ENCODE data around the gene NTRK2. TPM values are rescaled to one million over a fixed set of nuclear protein-coding genes. Genes with fewer than 3 reads are reported as not detected.

Gene NTRK2
- total RNA-seq, 1 experiment from 2014 or later, result not detected

DNA sequence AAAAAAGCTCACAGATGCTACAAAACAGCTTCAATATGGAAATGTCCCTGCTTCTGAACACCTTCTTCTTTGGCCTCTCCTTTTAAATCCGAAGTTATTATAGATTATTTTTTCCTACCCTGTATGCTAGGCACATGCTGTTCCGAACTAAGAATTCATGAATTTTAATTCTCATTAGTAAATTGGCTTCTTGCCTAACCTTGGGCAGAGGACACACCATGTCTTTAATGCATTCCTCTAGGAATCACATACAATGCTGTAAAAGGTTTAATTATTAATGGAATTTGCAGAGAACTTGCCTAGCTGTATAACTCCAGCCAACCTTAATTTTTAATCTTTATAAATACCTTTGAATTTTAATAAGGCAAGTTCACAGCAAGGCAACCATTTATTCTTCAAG lies 234.4 kb downstream of the NTRK2 start:
- ATAC-seq, result no peak
- CTCF ChIA-PET, result no interaction called here

More for the DNA sequence above, 234.4 kb downstream of the NTRK2 start:
- Histone ChIP-seq H3K4me3 (replicated peaks in 1 of 2; ENCODE audit: low read depth in 1 of 2, low read length in 2 of 2) (no peak overlapping the region), H4K20me1 (ENCODE audit: insufficient read depth) (no peaks in the 10 kb centered on the region), H3K36me3 (ENCODE audit: control insufficient read depth in 1 of 2, insufficient read depth in 2 of 2, low read length in 2 of 2) (no peaks in the 10 kb centered on the region; a peak in 1 of 4 replicates), H3K9me3 (ENCODE audit: control insufficient read depth in 1 of 2, insufficient read depth in 1 of 2, low read depth in 1 of 2, low read length in 2 of 2) (no peaks in the 10 kb centered on the region), H3K9me2 (ENCODE audit: insufficient read depth) (no peaks in the 10 kb centered on the region), H3K27ac (ENCODE audit: low read depth, low read length) (no peak overlapping the region), H3K4me1 (ENCODE audit: control insufficient read depth in 1 of 2, insufficient read depth in 2 of 2, low read length in 2 of 2) (no peaks in the 10 kb centered on the region), H3K4me2 (ENCODE audit: low read length) (no peak overlapping the region), H3K79me2 (ENCODE audit: insufficient read depth, low read length) (no peaks in the 10 kb centered on the region), H3K27me3 (ENCODE audit: insufficient read depth, low read length) (peaks cover 44% of the 10 kb centered on the region), H2AFZ (ENCODE audit: low read depth, low read length, poor library complexity, severe bottlenecking) (no peak overlapping the region), H3K9ac (ENCODE audit: low read length) (no peak overlapping the region)
- ChIA-PET RAD21 (ENCODE audit: low non-redundant PET in 1 of 2, low total read pairs in 2 of 2, uncharacterized antibody in 2 of 2, unreplicated experiment in 2 of 2) (no interaction called here), POLR2A (no interaction called here)
- TF ChIP-seq EZH2 (IDR thresholded peaks at IDR 0.05) (no peak), ZFX (IDR thresholded peaks at IDR 0.05) (no peak), JUND (IDR thresholded peaks at IDR 0.05) (no peak), RAD21 (IDR thresholded peaks at IDR 0.05; ENCODE audit: low read depth) (no peak), YY1 (IDR thresholded peaks at IDR 0.05; ENCODE audit: extremely low read depth, insufficient replicate concordance, low read depth, low read length) (no peak), ZNF274 (IDR thresholded peaks at IDR 0.05; ENCODE audit: low read depth, low read length) (no peak), EZH2phosphoT487 (IDR thresholded peaks at IDR 0.05; ENCODE audit: borderline replicate concordance) (no peak), EGR1 (IDR thresholded peaks at IDR 0.05; ENCODE audit: low read depth) (no peak)
- TF ChIP-seq, protein P1, sequence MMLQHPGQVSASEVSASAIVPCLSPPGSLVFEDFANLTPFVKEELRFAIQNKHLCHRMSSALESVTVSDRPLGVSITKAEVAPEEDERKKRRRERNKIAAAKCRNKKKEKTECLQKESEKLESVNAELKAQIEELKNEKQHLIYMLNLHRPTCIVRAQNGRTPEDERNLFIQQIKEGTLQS (IDR thresholded peaks at IDR 0.05), result no peak
- TF ChIP-seq, protein P2, sequence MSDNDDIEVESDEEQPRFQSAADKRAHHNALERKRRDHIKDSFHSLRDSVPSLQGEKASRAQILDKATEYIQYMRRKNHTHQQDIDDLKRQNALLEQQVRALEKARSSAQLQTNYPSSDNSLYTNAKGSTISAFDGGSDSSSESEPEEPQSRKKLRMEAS (IDR thresholded peaks at IDR 0.05), result no peak
- TF ChIP-seq, protein P3, sequence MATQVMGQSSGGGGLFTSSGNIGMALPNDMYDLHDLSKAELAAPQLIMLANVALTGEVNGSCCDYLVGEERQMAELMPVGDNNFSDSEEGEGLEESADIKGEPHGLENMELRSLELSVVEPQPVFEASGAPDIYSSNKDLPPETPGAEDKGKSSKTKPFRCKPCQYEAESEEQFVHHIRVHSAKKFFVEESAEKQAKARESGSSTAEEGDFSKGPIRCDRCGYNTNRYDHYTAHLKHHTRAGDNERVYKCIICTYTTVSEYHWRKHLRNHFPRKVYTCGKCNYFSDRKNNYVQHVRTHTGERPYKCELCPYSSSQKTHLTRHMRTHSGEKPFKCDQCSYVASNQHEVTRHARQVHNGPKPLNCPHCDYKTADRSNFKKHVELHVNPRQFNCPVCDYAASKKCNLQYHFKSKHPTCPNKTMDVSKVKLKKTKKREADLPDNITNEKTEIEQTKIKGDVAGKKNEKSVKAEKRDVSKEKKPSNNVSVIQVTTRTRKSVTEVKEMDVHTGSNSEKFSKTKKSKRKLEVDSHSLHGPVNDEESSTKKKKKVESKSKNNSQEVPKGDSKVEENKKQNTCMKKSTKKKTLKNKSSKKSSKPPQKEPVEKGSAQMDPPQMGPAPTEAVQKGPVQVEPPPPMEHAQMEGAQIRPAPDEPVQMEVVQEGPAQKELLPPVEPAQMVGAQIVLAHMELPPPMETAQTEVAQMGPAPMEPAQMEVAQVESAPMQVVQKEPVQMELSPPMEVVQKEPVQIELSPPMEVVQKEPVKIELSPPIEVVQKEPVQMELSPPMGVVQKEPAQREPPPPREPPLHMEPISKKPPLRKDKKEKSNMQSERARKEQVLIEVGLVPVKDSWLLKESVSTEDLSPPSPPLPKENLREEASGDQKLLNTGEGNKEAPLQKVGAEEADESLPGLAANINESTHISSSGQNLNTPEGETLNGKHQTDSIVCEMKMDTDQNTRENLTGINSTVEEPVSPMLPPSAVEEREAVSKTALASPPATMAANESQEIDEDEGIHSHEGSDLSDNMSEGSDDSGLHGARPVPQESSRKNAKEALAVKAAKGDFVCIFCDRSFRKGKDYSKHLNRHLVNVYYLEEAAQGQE (IDR thresholded peaks at IDR 0.05; ENCODE audit: low read depth), result no peak
- TF ChIP-seq, protein P4, sequence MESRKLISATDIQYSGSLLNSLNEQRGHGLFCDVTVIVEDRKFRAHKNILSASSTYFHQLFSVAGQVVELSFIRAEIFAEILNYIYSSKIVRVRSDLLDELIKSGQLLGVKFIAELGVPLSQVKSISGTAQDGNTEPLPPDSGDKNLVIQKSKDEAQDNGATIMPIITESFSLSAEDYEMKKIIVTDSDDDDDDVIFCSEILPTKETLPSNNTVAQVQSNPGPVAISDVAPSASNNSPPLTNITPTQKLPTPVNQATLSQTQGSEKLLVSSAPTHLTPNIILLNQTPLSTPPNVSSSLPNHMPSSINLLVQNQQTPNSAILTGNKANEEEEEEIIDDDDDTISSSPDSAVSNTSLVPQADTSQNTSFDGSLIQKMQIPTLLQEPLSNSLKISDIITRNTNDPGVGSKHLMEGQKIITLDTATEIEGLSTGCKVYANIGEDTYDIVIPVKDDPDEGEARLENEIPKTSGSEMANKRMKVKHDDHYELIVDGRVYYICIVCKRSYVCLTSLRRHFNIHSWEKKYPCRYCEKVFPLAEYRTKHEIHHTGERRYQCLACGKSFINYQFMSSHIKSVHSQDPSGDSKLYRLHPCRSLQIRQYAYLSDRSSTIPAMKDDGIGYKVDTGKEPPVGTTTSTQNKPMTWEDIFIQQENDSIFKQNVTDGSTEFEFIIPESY (IDR thresholded peaks at IDR 0.05; ENCODE audit: extremely low read depth, insufficient replicate concordance, low read length), result no peak
- intact Hi-C loops (cut with micrococcal nuclease), result no loop called here
- no TSS peak for BruUV-seq (replicated peaks)
- no peak for DNase-seq (ENCODE audit: low read depth, low spot score)

All from HCT116 (cell line).